HG03064 (cell line): Measurements from ENCODE around the gene STK32A.

ENCODE experiments used
- ATAC-seq: cut with Tn5 transposase; IDR thresholded peaks from one replicate; pipeline ENCODE4 v1.9.1; 2021; ENCODE audit warnings: low read depth; ENCODE audit not compliant: unreplicated experiment

Gene STK32A

DNA sequence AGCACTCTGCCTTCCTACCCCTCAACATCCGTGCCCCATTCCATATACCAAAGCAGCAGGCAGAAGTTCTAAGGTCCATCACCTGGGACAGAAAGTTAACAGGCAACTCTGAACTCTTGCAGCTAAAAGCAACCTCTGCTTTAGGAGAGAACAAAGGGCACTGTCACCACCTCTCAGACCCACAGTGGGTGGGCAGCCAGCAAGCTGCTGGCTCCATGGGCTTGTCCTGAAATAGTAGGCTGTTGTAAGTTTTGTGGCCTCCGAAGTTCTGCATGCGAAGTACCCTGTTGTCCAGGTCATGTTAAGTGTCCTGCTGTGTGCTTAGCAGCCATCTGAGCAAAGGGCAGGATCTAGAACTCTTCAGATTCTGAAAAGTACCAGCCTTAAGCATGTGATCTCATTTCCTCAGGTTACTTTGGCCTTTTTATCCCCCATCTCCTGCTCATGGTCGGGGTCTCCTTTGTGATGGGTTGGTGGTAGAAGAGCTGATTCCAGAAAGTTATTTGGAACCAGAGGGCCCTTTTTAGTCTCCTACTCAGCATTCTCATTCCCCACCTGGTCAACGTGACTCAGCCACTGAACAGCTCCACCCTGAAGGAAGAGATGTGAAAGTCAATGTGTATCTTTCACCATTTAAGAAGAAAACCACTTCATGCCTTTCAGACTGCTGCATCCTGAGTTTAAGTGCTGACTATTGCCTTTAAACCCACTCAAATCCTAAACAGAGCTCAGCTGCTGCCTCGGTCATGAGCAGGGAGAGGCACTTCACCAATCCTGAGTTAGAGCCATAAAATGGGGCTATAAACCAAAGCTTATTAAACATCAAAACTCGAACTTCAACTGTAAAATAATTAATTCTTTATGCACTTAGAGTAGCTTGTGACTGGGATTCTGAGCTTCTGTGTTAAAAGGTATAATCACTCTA is 153.6 kb downstream of the STK32A start:
- no peak for ATAC-seq

DNA sequence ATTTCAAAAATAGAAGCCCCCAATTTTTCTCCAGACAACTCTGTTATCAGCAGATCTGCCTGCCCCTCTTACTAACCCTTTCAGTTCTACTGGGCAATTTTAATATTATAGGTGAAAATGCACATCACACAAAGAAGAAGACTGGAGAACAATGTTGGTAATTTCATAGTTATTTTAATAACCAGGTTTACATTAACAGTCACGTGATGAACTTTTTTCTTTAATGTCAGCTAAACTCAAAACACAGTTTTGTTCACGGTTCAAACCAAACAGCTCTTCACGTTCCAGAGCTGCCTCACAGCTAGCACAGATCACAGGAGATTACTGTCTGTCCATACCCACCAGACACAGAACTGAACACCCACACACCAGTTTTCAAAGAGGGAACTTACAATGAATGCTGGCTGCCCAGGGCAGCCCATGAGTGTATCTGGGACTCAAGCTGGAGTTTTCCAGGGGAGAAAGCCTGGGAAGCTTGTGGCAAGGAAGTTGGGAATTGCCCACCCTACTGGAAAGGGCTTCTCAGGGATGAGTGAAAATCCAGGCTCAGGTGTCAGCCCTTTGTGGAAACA is 155.9 kb downstream of the STK32A start:
- no peak for ATAC-seq

DNA sequence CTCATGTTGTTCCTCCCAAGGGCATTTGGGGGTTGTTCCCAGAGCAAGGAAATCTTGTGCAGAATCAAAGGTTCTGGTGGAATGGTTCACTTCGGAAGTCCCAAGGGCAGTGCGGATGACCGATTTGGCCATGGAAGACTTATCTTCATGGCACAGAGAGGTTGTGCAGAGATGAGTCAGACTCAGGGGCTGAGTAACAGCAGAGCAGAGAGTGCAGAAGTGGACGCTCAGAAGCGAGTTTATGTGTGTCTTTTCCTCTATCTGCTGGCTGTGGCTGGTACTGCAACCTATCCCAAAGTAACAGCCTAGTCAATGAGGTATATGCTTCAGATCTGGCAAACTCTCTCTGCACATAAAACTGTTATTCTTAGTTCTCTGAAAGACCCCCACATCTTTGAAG is 157.0 kb downstream of the STK32A start:
- peak; percentile 93 for ATAC-seq

DNA sequence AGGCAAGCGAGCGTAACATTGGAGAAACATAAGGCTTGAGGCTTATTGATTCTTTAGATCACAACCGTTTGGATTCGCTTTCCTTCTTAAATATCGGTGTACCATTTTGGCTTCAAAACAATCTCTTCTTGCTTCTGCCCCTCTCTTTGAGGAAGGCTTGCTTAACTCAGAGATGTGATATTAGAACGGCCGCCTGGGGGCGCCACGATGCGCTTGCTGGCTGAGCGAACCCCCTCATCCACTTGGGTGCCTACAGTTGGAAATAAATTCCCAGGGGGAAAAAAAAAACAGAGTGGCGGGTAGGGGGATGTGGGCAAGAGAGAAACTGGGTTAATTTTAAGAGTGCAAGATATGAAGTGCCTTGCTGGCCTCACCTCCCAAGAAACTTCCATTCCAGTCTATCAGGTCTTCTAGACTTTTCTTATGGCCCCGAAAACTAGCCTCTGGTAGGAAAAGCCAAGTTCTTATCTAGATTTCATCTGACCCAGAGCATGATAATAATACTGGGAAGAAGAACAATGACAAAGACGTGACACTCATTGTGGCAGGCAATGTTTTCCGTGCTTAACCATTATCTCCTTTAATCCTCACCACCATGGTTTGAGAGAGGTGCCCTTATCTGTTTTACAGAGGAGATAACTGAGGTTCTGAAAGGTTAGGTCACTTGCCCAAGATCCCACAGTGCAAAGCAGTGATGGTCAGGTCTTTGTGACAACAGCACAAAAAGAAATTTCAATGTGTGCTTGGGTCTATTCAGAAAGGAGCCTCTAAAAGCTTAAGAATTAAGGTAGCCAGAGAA is 159.2 kb downstream of the STK32A start:
- ATAC-seq = no peak

GRCh38 chr5:147396070-147396823 is 161.4 kb downstream of the STK32A start:
- no peak for ATAC-seq

GRCh38 chr5:147397616-147398015 is 162.8 kb downstream of the STK32A start:
- ATAC-seq = no peak

- no peak for ATAC-seq
These were observed 164.0 kb downstream of the STK32A start for GRCh38 chr5:147398860-147399259.

GRCh38 chr5:147400126-147400809 is 165.4 kb downstream of the STK32A start:
- no peak for ATAC-seq

DNA sequence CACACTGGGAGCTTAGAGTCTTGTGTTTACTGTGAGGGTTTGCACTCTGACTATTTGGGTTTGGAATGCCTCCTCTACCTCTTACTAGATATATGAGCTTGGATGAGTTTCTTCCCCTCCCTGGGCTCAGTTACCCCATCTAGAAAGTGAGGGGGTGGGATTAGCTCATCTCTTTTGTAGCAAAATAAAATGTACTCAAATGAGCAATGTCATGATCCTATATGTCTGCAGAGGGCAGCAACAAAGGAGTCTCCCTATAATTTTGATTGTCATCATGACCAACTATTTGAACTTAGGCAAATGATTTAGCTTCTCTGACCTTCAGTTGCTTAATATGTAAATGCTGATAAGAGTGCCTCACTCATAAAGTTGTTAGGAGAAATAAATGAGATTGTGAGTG is 166.1 kb downstream of the STK32A start:
- ATAC-seq = no peak

GRCh38 chr5:147403651-147404640 is 169.1 kb downstream of the STK32A start:
- peak; percentile 98 for ATAC-seq

DNA sequence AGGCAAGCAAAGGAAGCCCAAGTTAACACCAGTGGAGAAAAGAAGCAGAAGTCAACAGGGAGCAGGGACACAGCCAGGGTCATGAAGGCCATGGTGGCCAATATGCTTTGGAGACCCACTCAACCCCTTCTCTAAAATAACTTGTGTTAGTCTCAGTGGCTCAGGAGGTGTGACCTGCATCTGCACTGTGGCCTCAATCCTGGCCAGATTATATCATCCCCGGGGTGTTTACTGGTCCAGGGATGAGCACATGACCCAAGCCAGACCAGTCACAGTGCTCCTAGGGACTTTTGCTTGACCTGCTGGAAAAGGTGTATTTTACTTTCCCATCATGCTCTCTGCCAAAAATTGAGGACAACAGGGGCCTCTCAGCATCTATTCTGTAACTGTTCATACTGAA is 169.9 kb downstream of the STK32A start:
- peak; percentile 22 for ATAC-seq

DNA sequence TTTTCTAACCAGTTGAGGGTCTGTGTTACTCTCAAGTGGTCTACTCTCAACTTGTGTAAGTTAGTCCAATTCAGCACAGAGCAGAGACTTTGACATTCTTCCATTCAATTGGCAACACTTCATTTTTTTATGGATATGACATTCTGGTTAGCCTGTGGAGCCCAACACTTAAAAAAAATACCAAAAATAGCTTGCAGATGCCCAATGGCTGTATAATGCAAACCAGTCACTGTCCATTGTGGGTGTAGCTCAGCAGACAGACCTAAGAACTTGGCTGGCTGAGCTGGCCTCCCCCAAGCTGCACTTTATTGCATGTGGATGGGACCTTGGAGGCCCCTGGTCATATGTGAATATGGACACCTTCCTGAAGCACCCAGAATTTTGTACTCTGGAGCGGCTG is 171.8 kb downstream of the STK32A start:
- no peak for ATAC-seq

DNA sequence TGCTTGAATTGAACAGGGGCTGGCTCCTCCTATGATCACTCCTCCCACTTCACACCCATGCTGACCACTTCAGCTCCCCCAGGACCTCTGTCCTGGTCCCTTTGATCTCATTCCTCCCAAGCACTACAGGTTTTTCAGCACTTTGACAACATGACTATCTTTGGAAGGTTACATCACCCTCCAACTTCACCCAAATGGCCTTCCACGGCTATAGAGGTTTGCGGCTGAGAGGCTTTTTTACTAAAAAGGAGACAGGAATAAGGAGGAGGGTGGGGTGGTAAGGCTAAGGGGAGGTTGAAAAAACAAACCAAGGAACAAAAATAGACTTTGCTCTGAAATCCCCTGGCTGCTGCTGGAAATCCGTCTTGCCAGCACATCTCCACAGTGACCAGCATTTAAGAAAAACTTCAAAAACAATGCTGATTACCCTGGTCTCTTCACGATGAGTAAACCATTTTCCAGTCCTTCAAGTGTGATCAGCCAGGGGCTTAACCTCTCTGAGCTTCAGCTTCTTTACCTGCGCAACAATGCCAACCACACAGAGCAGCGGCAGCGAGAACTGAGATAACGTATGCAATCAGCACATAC is 172.4 kb downstream of the STK32A start:
- ATAC-seq = no peak

- ATAC-seq = no peak
These were observed 174.2 kb downstream of the STK32A start for GRCh38 chr5:147408980-147409379.

DNA sequence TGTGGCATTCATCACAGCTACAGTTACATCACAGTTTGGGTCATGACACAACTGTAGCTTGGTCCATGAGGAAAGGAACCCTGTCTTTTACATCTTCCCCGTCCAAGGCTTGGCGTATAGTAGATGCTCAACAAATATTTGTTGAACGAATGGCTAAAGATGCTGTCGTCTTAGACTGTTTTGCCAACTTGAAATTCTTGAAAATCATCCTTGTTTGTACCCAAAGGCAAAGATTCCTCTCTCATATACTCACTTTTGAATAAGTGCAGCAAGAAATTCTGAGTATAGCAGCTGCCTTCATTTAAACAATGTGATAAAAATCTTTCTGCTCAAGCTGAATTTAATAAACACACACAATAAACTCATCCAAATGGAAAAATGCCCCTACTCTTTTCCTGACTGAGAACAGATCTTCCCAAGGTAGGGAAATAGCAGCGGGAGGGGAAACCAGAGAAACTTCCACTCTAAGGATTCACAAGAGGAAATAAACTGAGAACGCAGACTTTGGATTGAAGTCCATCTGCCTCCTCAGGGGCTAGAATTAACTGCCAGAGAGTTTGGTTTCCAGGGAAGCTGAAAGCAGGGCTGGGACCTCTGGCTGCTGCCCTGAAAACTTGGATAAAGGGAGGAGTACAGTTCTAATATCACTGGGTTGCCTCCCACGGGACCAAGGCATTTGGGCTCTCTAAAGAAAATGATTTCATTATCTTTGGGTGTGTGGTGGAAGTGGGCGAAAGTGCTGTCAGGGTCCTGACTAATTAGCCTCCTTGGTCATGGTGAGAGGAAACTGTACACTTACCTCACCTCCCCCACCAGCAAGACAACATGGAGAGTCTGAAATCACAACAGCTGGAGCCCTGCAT is 175.9 kb downstream of the STK32A start:
- no peak for ATAC-seq

DNA sequence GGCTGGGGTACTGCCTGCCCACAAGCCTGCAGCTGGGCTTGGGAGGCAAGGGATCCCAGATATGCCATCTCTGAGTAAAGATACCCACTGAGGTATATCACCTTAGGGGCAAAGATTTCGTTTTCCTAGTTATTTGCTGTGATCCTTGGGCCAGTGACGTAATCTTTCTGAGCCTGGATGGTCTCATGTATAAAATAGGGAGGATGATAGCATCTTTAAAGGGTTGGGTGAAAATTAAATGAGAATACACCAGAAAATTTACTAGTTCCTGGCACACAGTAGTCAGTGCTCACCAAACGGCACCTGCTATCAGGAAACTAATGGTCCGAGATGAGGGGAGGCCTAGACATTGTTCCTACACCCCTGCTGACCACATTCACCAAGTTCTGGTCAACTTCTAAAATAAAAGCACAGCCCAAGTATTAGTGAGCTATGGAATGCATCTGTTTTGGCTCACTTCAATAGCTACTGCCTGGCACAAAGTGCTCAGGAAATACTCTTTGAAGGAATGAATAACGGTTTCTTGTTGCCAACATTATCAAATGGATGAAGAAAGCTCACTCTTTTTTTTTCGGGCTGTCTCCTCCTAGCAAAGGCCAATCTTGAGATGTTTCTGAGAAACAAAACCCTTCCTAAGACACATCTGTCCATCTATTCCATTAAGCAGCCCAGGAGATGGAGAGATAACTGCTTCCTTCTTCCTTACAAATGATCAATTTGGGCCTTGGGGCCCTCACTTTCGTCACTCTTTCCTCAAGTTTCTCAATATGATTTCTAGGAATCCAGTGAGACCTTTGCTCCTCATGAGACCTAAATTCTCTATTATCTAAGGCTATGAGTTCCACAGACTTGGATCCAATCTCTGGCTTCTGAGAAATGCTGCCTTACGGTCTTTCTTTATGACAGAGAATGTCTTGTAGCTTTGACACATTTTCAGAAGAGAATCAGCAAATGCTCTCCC is 176.8 kb downstream of the STK32A start:
- ATAC-seq = no peak
